ENCODE measurements around the gene XRCC3.
"Not testable (repeated sequence)": the region's sequence is repeated elsewhere in the genome, so short reads cannot be mapped to it uniquely, and the experiment has no call there.

Gene XRCC3

DNA sequence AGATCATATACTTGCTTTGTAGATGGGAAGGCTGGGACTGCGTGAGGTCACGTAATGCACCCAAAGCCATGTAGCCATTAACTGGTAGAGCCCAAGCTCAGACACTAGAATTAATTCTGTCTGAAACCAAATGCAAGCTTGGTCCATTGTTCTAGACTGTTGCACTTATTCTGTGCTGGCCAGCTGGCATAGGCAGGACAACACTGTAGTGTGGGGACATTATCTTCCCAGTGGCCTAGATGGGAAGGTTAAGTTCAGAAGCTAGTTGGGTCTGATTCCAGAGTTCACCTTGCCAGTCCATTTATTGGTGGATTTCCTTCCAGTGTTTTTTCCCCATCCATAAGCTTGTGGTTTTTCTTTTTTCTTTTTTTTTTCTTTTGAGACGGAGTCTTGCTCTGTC lies 47.1 kb downstream of the XRCC3 start:
- no peak for DNase-seq (ENCODE audit: low read depth in 2 of 2)

DNA sequence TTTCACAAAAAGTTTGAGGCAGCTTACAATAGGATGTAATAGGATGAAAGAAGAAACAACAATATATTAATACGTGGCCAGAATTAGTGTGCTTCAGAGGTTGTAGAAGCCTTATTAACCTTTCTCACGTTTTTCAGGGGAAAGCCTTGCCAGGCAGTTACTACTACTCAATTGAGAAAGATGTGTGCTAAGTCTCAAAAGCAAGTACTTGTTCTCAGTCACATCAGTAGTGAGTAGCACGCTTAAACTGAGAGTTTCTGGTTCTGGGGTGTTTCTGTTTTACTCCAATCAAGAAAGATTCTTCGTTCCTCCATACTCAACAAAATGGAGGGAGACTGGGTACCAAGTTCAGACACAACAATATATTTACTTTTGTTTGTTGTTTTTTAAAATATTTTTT lies 47.6 kb downstream of the XRCC3 start:
- DNase-seq (ENCODE audit: low read depth in 2 of 2), result no peak

DNA sequence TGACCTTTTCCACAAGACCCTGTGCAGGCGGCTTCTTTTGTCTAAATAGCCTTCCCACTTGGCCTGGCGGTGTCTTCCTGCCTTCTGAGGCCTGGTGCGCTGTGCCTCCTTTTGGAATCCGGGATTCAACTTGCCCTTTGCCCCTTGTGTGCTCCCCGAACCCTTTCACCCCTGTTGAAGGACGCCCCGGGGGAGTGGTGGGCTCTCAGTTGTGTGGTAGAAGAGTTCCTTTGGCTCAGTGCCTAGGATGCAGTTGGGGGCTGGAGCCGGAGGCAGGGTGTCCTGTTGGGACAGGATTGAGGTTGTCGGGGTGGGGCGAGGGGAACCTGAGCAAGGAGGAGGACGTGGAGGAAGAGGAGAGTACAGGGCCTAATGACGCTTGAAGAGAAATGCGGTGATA lies 51.7 kb downstream of the XRCC3 start:
- no peak for DNase-seq (ENCODE audit: low read depth in 2 of 2)

DNA sequence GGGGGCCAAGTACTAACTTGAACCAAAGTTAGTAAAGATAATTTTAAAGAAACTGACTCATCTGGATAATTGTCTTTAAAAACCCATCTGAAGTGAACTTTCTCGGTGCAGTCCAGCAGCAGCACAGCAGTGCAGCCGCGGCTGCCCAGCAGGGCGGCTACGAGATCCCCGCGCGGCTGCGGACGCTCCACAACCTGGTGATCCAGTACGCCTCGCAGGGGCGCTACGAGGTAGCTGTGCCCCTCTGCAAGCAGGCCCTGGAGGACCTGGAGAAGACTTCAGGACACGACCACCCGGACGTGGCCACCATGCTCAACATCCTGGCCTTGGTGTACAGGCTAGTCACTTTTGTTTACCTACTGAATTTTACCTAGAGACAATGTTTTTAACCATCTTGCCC lies 52.7 kb downstream of the XRCC3 start:
- DNase-seq (ENCODE audit: low read depth in 2 of 2), result no peak

DNA sequence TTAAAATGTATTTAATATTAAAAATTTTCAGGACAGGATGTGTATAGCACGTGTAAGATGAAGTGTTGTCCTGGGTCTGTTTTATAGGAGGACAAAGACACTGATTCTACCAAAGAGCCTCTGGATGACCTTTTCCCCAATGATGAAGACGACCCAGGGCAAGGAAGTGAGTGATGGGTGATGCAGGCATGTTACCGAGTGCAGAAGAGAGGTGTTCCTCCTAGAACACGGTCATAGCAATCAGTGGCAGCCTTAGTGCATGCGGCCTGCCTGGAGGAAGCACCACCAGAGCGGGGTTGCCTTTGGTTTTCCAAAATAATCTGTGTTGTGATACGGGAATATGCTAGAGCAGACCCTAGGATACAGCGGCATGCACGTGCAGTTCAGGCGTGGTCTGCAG lies 53.2 kb downstream of the XRCC3 start:
- no peak for DNase-seq (ENCODE audit: low read depth in 2 of 2)

DNA sequence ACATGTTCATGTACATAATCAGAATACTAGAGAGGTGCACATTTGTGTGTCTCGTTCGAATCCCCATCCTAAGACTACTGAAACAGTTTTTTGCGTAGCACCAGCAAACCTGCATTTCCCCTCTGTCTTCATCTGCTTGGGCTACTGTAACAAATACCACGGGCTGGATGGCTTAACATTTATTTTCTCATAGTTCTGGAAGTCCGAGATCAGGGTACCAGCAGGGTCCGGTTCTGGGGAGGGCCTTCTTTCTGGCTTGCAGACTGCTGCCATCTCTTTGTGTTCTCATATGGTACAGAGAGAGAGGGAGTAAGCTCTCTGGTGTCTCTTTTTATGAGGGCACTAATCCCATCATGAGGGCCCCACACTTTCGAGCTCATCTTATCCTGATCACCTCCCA lies 55.6 kb downstream of the XRCC3 start:
- DNase-seq (ENCODE audit: low read depth in 2 of 2), result no peak

DNA sequence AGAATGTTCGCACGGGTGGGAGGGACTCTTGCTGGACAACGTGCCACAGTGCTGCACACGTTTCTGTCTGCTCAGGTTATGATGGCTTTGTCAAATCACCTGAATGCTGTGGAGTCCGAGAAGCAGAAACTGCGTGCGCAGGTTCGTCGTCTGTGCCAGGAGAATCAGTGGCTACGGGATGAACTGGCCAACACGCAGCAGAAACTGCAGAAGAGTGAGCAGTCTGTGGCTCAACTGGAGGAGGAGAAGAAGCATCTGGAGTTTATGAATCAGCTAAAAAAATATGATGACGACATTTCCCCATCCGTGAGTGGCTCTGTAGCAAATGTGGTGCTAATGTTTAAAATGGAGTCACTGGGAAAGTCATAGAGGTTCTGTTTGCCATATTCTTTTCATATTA lies 57.8 kb downstream of the XRCC3 start:
- DNase-seq (ENCODE audit: low read depth in 2 of 2), result peak; percentile 33 to 46

DNA sequence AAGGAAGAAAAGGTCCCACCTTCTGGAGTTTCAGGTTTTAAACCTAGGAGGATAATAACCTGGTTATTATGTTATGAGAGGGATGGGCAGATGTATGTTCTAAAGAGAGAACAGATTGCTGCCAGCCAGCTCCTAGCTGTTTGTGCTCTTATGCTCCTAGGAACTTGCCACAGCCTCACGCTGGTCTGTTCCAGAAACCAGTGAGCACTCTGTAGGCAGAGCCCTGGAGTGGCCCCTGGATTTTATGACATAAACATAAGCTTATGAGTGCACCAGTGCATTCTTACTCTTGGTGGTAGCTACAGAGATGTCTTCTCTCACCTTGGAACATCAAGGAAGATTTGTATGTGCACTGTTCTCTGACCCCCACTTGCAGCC lies 58.5 kb downstream of the XRCC3 start:
- DNase-seq (ENCODE audit: low read depth in 2 of 2), result no peak

DNA sequence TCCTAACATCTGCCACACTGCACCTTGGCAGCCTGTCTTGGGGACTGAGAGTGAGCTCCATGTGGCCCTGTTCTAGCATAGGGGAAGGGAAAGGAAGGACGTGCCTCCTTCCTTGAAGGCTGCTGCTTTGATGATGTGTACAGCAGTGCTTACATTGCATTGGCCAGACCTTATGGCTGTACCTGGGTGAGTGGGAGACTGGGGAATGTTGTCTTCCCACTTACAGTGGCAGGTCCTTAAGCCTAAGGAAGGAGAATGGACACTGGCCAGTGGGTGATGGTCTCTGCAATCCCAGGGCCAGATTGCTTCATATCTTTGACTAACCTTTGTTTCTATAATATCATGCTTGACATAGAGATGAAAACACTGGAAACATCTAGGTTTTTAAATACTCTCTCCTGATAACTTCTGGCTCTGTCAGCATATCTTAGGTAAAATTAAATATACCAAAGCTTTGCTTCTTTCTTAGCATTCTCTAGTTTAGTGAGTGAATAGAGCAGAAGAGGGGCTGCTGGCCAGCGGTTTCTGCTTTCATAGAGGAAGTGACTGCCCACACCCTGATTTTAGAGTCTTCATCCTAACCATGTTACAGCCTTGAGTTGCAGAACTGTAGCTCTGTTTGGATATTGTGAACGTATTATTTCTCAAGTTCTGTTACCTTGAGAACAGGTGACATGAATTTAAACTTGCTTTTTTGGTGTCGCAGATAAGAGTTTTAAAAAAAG lies 59.1 kb downstream of the XRCC3 start:
- no peak for DNase-seq (ENCODE audit: low read depth in 2 of 2)

DNA sequence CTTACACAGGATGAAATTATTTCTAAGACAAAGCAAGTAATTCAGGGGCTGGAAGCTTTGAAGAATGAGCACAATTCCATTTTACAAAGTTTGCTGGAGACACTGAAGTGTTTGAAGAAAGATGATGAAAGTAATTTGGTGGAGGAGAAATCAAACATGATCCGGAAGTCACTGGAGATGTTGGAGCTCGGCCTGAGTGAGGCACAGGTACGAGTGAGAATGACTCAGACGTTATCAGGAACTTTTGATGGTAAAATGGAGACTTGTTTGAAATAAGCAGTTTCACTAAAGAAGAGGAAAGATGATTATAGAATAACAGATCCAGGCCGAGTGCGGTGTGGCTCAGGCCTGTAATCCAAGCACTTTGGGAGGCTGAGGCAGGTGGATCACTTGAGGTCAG lies 60.6 kb downstream of the XRCC3 start:
- no peak for DNase-seq (ENCODE audit: low read depth in 2 of 2)

DNA sequence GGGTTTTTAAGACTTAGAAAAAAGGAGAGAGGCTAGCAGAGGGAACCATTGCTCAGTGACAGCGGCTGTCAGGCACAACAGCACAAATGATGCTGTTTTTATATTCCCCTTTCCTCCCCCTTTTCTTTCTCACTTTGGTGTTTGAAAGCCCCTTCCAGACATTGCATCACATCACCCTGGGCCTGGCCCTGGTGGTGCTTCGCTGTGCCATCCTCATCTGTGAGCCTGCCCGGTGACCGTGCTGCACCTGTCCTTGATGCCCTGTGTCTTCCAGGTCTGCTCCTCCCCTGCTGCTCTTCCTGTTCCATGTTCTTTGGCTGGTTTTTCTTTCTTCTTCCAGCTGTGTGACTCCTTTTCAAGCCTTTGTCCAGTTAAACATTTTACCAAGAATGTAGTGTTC lies 61.4 kb downstream of the XRCC3 start:
- DNase-seq (ENCODE audit: low read depth in 2 of 2), result no peak

DNA sequence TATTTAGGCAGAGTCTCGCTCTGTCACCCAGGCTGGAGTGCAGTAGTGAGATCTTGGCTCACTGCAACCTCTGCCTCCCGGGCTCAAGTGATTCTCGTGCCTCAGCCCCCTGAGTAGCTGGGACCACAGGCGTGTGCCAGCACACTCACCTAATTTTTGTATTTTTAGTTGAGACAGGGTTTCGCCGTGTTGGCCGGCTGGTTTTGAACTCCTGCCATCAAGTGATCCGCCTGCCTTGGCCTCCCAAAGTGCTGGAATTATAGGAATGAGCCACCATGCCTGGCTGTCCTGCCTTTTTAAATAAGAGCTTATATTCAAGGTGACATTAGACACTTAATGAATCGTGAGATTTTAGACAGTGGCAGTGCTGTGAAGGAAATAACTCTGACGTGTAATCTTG lies 61.9 kb downstream of the XRCC3 start:
- not testable (repeated sequence) for DNase-seq (ENCODE audit: low read depth in 2 of 2)

DNA sequence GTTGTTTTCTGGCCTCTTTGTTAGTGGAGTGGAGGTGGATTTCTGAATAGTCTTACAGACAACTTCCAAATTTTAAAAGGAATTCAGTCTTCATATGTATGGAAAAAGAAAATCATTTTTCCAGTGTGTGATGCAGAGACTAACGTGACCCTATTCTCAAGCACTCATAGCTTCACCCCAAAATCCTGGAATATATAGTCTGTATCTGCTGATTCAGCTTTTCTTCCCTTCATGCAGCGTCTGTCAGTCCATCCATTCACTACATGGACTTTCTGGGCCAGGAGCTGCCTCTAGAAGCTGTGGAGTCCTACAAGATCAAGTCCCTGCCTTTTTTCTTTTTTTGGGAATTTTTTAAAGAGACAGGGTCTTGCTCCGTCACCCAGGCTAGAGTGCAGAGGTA lies 62.4 kb downstream of the XRCC3 start:
- DNase-seq (ENCODE audit: low read depth in 2 of 2), result no peak

DNA sequence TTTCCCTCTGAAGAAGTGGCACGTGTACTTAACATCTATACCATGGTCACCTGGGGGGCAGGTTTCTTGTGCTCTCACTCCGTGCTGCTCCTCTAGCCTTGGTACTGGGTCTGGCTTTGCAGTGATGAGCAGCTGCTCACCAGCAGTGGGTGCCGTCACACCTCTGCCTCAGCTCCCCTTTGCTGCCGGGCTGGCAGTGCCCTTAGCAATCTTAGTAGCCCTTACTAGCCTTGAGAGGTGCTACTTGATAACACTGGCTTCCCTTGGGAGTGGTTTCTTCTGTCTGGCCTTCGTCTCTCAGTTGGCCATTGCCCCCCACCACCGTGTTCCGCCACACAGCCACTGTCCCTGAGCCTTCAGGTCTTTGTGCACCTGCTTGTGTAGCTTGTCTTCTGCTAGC lies 63.7 kb downstream of the XRCC3 start:
- no peak for DNase-seq (ENCODE audit: low read depth in 2 of 2)

DNA sequence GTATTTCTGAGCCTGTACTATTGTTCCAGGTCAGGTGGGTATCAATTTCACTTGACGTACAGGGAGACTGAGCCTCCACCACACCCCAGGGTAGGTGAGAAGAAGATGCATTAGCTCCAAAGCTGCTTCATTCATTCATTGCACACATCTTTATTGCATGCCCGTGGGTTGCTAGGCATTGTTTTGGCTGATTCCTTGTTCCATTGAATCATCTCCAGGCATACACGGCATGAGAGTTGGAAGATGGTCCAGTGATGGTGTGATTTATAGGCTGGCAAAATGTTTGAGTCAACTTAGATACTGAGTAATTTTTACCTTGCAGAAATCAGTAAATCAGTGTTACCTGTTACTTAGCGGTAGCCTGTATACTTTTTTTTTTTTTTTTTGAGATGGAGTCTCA lies 65.0 kb downstream of the XRCC3 start:
- DNase-seq (ENCODE audit: low read depth in 2 of 2), result no peak

DNA sequence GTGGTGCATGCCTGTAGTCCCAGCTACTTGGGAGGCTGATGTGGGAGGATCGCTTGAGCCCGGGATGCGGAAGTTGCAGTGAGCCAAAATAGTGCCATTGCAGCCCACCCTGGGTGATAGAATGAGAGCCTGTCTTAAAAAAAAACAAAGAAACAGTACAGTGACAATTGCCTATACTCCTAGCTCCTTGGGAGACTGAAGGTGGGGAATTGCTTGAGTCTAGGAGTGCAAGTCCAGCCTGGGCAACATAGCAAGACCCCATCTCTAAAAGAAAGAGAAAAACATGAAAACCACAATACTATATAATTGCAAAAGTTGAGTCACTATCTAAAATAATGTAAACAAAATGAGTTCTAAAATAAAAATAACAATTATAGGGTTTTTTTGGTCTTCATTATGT lies 66.2 kb downstream of the XRCC3 start:
- no peak for DNase-seq (ENCODE audit: low read depth in 2 of 2)

Data from fibroblast of skin of left quadriceps (primary cell).